Neural crest cell (in vitro differentiated cells): ENCODE data around the gene ZNF747. TPM values are rescaled to one million over a fixed set of nuclear protein-coding genes. Genes with fewer than 3 reads are reported as not detected.

Experiments
- DNase-seq: peaks from one replicate; pipeline ENCODE4 v3.0.0; 2021; ENCODE audit warnings: low read depth, mixed read lengths, low spot score
- H3K27ac Mint-ChIP-seq: one replicate; pipeline ENCODE4 v1.8.0; 2021; ENCODE audit warnings: mild to moderate bottlenecking, mixed read lengths; ENCODE audit not compliant: unreplicated experiment
- H3K27me3 Mint-ChIP-seq: 2 replicates; pipeline ENCODE4 v1.8.0; 2021; ENCODE audit warnings: low read depth, mild to moderate bottlenecking, mixed read lengths
- H3K36me3 Mint-ChIP-seq: 2 replicates; pipeline ENCODE4 v1.8.0; 2021; ENCODE audit warnings: low read depth, mild to moderate bottlenecking, mixed read lengths
- H3K4me1 Mint-ChIP-seq: 2 replicates; pipeline ENCODE4 v1.8.0; 2021; ENCODE audit warnings: mixed read lengths
- H3K4me3 Mint-ChIP-seq: one replicate; pipeline ENCODE4 v1.8.0; 2021; ENCODE audit warnings: mild to moderate bottlenecking, mixed read lengths
- H3K9me3 Mint-ChIP-seq: 2 replicates; pipeline ENCODE4 v1.8.0; 2021; ENCODE audit warnings: mixed read lengths
- total RNA-seq: library from RNA; stranded (reverse); gene quantifications from 2 replicates; pipeline ENCODE4 v1.2.1, GENCODE V29; 2021
- TF ChIP-seq, protein P1 (sequence below): fragments of 200-600 bp; sonication (generic); conservative IDR thresholded peaks from 2 replicates; pipeline ENCODE4 v1.5.0; 2021; ENCODE audit warnings: antibody characterized with exemption, mild to moderate bottlenecking

ZNF747 gene
- total RNA-seq, 1 donor from 2014 or later, result 10.5 TPM

DNA sequence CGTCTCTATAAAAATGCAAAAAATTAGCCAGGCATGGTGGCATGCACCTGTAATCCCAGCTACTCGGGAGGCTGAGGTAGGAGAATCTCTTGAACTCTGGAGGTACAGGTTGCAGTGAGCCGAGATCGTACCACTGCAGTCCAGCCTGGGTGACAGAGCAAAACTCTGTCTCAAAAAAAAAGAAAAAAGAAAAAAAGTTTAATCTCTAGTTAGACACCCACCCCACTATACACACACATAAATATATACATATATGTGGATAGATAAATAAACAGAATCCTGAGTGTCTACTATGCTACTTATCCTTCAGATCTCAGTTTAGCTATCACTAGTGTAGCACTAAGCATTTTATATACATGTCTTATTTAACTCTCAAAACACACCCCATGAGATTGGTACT, 43.4 kb downstream of the ZNF747 start:
- no peaks in the 10 kb centered on the region for H3K9me3 Mint-ChIP-seq
- H3K4me1 Mint-ChIP-seq, result peaks cover 6% of the 10 kb centered on the region
- no peaks in the 10 kb centered on the region for H3K36me3 Mint-ChIP-seq
- no peak overlapping the region for H3K4me3 Mint-ChIP-seq
- no peak overlapping the region for H3K27ac Mint-ChIP-seq
- no peaks in the 10 kb centered on the region for H3K27me3 Mint-ChIP-seq
- TF ChIP-seq, protein P1, sequence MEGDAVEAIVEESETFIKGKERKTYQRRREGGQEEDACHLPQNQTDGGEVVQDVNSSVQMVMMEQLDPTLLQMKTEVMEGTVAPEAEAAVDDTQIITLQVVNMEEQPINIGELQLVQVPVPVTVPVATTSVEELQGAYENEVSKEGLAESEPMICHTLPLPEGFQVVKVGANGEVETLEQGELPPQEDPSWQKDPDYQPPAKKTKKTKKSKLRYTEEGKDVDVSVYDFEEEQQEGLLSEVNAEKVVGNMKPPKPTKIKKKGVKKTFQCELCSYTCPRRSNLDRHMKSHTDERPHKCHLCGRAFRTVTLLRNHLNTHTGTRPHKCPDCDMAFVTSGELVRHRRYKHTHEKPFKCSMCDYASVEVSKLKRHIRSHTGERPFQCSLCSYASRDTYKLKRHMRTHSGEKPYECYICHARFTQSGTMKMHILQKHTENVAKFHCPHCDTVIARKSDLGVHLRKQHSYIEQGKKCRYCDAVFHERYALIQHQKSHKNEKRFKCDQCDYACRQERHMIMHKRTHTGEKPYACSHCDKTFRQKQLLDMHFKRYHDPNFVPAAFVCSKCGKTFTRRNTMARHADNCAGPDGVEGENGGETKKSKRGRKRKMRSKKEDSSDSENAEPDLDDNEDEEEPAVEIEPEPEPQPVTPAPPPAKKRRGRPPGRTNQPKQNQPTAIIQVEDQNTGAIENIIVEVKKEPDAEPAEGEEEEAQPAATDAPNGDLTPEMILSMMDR, result no peak
- no peak for DNase-seq

DNA sequence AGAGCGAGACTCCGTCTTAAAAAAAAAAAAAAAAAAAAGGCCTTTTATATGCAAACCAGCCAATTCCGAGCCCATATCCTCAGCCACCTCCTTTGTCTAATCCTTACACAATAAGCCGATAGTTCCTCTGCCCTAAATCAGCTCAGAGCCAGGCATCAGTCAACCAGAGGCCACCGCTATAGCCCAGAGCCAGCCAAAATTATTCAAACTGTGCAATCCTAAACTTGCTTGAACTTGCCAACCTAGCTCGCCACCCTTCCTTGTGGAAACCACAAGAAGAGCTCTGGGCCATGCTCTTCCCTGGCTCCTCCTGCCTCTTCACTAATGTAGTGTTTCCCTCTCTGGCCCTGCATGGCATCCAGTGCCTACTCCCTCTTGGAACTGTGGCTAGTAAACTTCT, 44.4 kb downstream of the ZNF747 start:
- H3K27me3 Mint-ChIP-seq, result no peaks in the 10 kb centered on the region
- TF ChIP-seq, protein P1, result no peak
- no peak overlapping the region for H3K4me3 Mint-ChIP-seq
- no peaks in the 10 kb centered on the region for H3K9me3 Mint-ChIP-seq
- DNase-seq, result no peak
- peaks cover 6% of the 10 kb centered on the region for H3K4me1 Mint-ChIP-seq
- H3K36me3 Mint-ChIP-seq, result no peaks in the 10 kb centered on the region
- H3K27ac Mint-ChIP-seq, result peak overlapping the region; percentile 7

DNA sequence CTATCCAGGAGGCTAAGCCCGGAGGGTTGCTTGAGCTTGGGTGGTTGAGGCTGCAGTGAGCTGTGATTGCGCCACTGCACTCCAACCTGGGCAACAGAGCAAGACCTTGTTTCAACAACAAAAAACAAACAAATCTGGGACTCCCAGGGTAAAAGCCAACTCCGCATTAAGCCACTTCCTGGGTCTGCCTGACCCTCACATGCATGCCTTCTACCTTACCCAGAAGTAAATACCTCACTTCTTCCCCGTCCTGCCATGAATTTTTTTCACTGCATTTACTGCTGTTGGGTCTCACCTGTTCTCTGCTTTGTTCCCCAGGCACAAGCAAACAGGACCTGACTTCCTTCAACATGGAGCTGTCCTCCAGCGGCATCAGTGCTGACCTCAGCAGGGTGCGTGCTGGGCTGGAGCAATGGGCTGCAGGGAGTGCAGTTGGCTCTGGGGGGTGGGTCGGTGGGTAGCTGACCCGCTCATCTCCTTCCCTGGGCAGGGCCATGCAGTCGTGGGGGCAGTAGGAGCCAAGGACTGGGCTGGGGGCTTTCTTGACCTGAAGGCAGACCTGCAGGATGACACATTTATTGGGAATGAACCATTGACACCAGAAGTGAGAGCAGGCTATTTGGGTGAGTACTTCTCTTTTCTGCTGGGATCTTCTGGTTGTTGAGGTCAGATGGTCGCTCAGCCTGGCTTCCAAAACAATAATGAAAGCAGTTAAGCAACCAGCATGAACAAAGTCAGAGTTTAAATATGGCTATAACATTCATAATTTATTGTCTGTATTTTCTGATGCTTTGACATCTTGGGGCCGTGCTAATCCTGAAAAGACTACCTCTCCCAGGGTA, 45.7 kb downstream of the ZNF747 start:
- Mint-ChIP-seq H3K27ac (no peak overlapping the region), H3K4me1 (peaks cover 6% of the 10 kb centered on the region), H3K9me3 (no peaks in the 10 kb centered on the region), H3K36me3 (no peaks in the 10 kb centered on the region), H3K4me3 (no peak overlapping the region), H3K27me3 (no peaks in the 10 kb centered on the region)
- TF ChIP-seq, protein P1, result no peak
- DNase-seq, result no peak

DNA sequence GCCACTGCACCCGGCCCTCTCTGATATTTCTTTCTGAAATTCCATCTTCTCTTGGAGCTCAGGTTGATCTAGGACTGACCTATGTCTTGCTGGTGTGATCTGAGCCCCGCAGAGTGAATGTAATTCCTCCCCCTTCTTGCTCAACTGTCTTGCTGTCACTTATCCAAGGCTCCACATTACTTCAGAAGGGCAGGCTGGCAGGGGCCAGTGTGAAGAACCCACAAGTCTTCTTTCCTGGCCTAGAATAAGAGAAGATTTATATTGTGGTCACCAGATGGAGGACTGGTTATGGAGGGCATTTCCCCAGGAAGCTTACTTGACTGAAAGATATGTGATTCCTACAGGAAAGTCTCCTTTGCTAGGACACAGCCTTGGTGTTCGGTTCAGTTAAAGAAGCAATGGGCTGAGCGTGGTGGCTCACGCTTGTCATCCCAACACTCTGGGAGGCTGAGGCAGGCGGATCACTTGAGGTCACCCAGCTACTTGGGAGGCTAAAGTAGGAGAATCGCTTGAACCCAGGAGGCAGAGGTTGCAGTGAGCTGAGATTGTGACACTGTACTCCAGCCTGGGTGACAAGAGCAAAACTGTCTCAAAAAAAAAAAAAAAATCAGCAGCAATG, 48.7 kb downstream of the ZNF747 start:
- DNase-seq, result no peak
- Mint-ChIP-seq H3K27ac (no peak overlapping the region), H3K4me3 (no peak overlapping the region), H3K36me3 (no peaks in the 10 kb centered on the region), H3K27me3 (peaks cover 3% of the 10 kb centered on the region), H3K9me3 (no peaks in the 10 kb centered on the region), H3K4me1 (peaks cover 6% of the 10 kb centered on the region)
- TF ChIP-seq, protein P1, result no peak

DNA sequence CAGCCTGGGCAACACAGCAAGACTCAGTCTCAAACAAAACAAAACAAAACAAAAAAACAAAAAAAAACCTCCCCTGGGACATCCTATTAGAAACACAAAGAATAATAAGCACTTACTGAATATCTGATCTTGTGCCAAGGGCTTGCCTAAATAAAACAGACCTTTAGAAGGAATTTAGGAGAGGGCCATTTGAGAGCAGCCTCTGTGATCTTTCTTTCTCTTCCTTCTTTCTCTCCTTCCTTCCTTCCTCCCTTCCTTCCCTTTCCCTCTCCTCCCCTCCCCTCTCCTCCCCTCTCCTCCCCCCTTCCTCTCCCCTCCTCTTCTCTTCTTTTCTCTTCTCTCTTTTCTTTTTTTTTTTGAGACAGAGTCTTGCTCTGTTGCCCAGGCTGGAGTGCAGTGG, 49.8 kb downstream of the ZNF747 start:
- Mint-ChIP-seq H3K4me1 (no peaks in the 10 kb centered on the region), H3K4me3 (no peak overlapping the region), H3K9me3 (no peaks in the 10 kb centered on the region), H3K36me3 (no peaks in the 10 kb centered on the region), H3K27ac (no peak overlapping the region), H3K27me3 (peaks cover 5% of the 10 kb centered on the region)
- no peak for DNase-seq
- TF ChIP-seq, protein P1, result no peak
